H9 (cell line): ENCODE data around the gene FAM53C. TPM values are rescaled to one million over a fixed set of nuclear protein-coding genes. Genes with fewer than 3 reads are reported as not detected.

ENCODE experiments used
- DNase-seq: peaks from one replicate; pipeline ENCODE4 v3.0.0-alpha.2; 2017
- H2AFZ ChIP-seq: one replicate; pipeline ENCODE4 v1.6.1; 2013; ENCODE audit warnings: mild to moderate bottlenecking, low read length, control low read depth, moderate library complexity
- H2AK5ac ChIP-seq: 2 replicates; pipeline ENCODE4 v1.6.1; 2013; ENCODE audit warnings: low read length, control low read depth, mixed read lengths; ENCODE audit not compliant: insufficient read length
- H2BK120ac ChIP-seq: one replicate; pipeline ENCODE4 v1.6.1; 2013; ENCODE audit warnings: low read depth, mild to moderate bottlenecking, low read length, control low read depth, inconsistent platforms; ENCODE audit not compliant: poor library complexity, severe bottlenecking
- H2BK12ac ChIP-seq: 2 replicates; pipeline ENCODE4 v1.6.1; 2013; ENCODE audit warnings: low read length, control low read depth, mixed read lengths, low read depth; ENCODE audit not compliant: insufficient read length
- H2BK15ac ChIP-seq: 2 replicates; pipeline ENCODE4 v1.6.1; 2013; ENCODE audit warnings: low read depth, low read length, control low read depth
- H2BK20ac ChIP-seq: one replicate; pipeline ENCODE4 v1.6.1; 2013; ENCODE audit warnings: low read depth, mild to moderate bottlenecking, low read length, control low read depth, inconsistent platforms; ENCODE audit not compliant: poor library complexity, severe bottlenecking
- H2BK5ac ChIP-seq: 2 replicates; pipeline ENCODE4 v1.6.1; 2013; ENCODE audit warnings: low read length, control low read depth, mixed read lengths; ENCODE audit not compliant: insufficient read length
- H3K14ac ChIP-seq: 2 replicates; pipeline ENCODE4 v1.6.1; 2013; ENCODE audit warnings: low read length, control low read depth; ENCODE audit not compliant: insufficient read depth
- H3K18ac ChIP-seq: 2 replicates; pipeline ENCODE4 v1.6.1; 2013; ENCODE audit warnings: low read depth, mild to moderate bottlenecking, mixed read lengths, low read length, control low read depth; ENCODE audit not compliant: insufficient read length
- H3K23ac ChIP-seq: 2 replicates; pipeline ENCODE4 v1.6.1; 2013; ENCODE audit warnings: low read length, control low read depth, mixed read lengths, low read depth; ENCODE audit not compliant: insufficient read length
- H3K23me2 ChIP-seq: 2 replicates; pipeline ENCODE4 v1.6.1; 2013; ENCODE audit warnings: low read depth, mild to moderate bottlenecking, mixed read lengths, low read length, control low read depth; ENCODE audit not compliant: insufficient read length, poor library complexity, severe bottlenecking
- H3K27ac ChIP-seq: 2 replicates; pipeline ENCODE4 v1.5.1; 2013; ENCODE audit warnings: low read length, control low read depth, mixed read lengths, low read depth; ENCODE audit not compliant: insufficient read length
- H3K27me3 ChIP-seq: 2 replicates; pipeline ENCODE4 v1.6.1; 2013; ENCODE audit warnings: low read length, control low read depth, inconsistent platforms; ENCODE audit not compliant: insufficient read depth
- H3K4ac ChIP-seq: 2 replicates; pipeline ENCODE4 v1.6.1; 2013; ENCODE audit warnings: low read depth, mild to moderate bottlenecking, control low read depth, inconsistent platforms, low read length, moderate library complexity
- H3K4me1 ChIP-seq: 2 replicates; pipeline ENCODE4 v1.6.1; 2013; ENCODE audit warnings: low read length, control low read depth, inconsistent platforms; ENCODE audit not compliant: insufficient read depth
- H3K4me2 ChIP-seq: 2 replicates; pipeline ENCODE4 v1.6.1; 2013; ENCODE audit warnings: low read length, control low read depth, mixed read lengths; ENCODE audit not compliant: insufficient read length, insufficient read depth
- H3K56ac ChIP-seq: 2 replicates; pipeline ENCODE4 v1.6.1; 2013; ENCODE audit warnings: low read depth, mild to moderate bottlenecking, mixed read lengths, low read length, control low read depth; ENCODE audit not compliant: insufficient read length
- H3K79me1 ChIP-seq: 2 replicates; pipeline ENCODE4 v1.6.1; 2013; ENCODE audit warnings: low read depth, mild to moderate bottlenecking, moderate library complexity, low read length, control low read depth, inconsistent platforms; ENCODE audit not compliant: insufficient read depth, poor library complexity, severe bottlenecking
- H3K79me2 ChIP-seq: 2 replicates; pipeline ENCODE4 v1.6.1; 2013; ENCODE audit warnings: low read length, control low read depth, inconsistent platforms; ENCODE audit not compliant: insufficient read depth
- H3K9ac ChIP-seq: 2 replicates; pipeline ENCODE4 v1.6.1; 2013; ENCODE audit warnings: low read length, control low read depth, mixed read lengths; ENCODE audit not compliant: insufficient read length; ENCODE audit errors: extremely low read depth
- H3K9me3 ChIP-seq: one replicate; pipeline ENCODE4 v1.6.1; 2013; ENCODE audit warnings: low read depth, low read length, inconsistent platforms; ENCODE audit not compliant: control insufficient read depth
- H3T11ph ChIP-seq: one replicate; pipeline ENCODE4 v1.6.1; 2013; ENCODE audit warnings: mild to moderate bottlenecking, low read length, control low read depth, inconsistent platforms
- H4K20me1 ChIP-seq: one replicate; pipeline ENCODE4 v1.6.1; 2013; ENCODE audit not compliant: control insufficient read depth, insufficient read length, insufficient read depth
- H4K5ac ChIP-seq: 2 replicates; pipeline ENCODE4 v1.6.1; 2013; ENCODE audit warnings: low read depth, mild to moderate bottlenecking, mixed read lengths, low read length, control low read depth; ENCODE audit not compliant: insufficient read length
- H4K8ac ChIP-seq: replicated peaks from 2 replicates; pipeline ENCODE4 v1.6.1; 2013; ENCODE audit warnings: low read length, control low read depth, mixed read lengths, low read depth; ENCODE audit not compliant: insufficient read length
- H4K91ac ChIP-seq: 2 replicates; pipeline ENCODE4 v1.6.1; 2013; ENCODE audit warnings: low read depth, mild to moderate bottlenecking, moderate library complexity, mixed read lengths, low read length, control low read depth; ENCODE audit not compliant: insufficient read length
- H3K27ac Mint-ChIP-seq, 3 experiments: 2 replicates in 2 of 3; 3 replicates in 1 of 3; pipeline ENCODE4 v1.8.0; 2020 to 2021; ENCODE audit warnings: mixed read lengths in 3 of 3, mild to moderate bottlenecking in 1 of 3, moderate library complexity in 1 of 3
- H3K27me3 Mint-ChIP-seq: 2 replicates; pipeline ENCODE4 v1.8.0; 2021; ENCODE audit warnings: low read depth, mild to moderate bottlenecking, moderate library complexity, mixed read lengths
- H3K36me3 Mint-ChIP-seq, 3 experiments: 2 replicates in 2 of 3; 3 replicates in 1 of 3; pipeline ENCODE4 v1.8.0; 2020 to 2021; ENCODE audit warnings: low read depth in 3 of 3, mixed read lengths in 3 of 3; ENCODE audit not compliant: insufficient read depth in 1 of 3
- H3K4me1 Mint-ChIP-seq, 2 experiments: 2 replicates each; pipeline ENCODE4 v1.8.0; 2020; ENCODE audit warnings: mixed read lengths in 2 of 2
- H3K4me3 Mint-ChIP-seq, 2 experiments: 2 replicates in 1 of 2; 3 replicates in 1 of 2; pipeline ENCODE4 v1.8.0; 2020 to 2021; ENCODE audit warnings: mild to moderate bottlenecking in 2 of 2, mixed read lengths in 2 of 2, moderate library complexity in 1 of 2
- H3K9me3 Mint-ChIP-seq, 2 experiments: 2 replicates in 1 of 2; 3 replicates in 1 of 2; pipeline ENCODE4 v1.8.0; 2020; ENCODE audit warnings: mild to moderate bottlenecking in 2 of 2, mixed read lengths in 2 of 2, moderate library complexity in 1 of 2
- WGBS: extraction: QIAGEN DNeasy Blood & Tissue Kit; methylation state at CpG from one replicate; pipeline ENCODE4 v1.1.7; 2013; ENCODE audit warnings: missing lambda C conversion rate, low lambda C conversion rate, mixed read lengths; ENCODE audit not compliant: insufficient read length; ENCODE audit errors: extremely low coverage; 5-methylcytosine and 5-hydroxymethylcytosine counted together
- total RNA-seq: library from RNA; stranded (reverse); gene quantifications from 2 replicates; pipeline ENCODE4 v1.2.1, GENCODE V29; 2021
- TF ChIP-seq, protein P1 (sequence below): fragments of 200-600 bp; sonication (generic); conservative IDR thresholded peaks from 3 replicates; pipeline ENCODE4 v1.8.0; 2021; ENCODE audit warnings: antibody characterized with exemption, mild to moderate bottlenecking

FAM53C gene
- total RNA-seq, 1 experiment from 2014 or later: 59.6 TPM

- no peak overlapping the region for H2BK5ac ChIP-seq
- Mint-ChIP-seq H3K4me1 (peaks cover 6 to 10% of the 10 kb centered on the region in 2 experiments; a peak in 2 of 4 replicates), H3K9me3 (no peaks in the 10 kb centered on the region), H3K27me3 (no peaks in the 10 kb centered on the region), H3K4me3 (no peak overlapping the region), H3K27ac (peak overlapping the region in 2 of 3 experiments; percentile 56 to 80; a peak in 2 of 7 replicates), H3K36me3 (peaks cover 0 to 2% (median 0%) of the 10 kb centered on the region in 3 experiments; a peak in 2 of 7 replicates)
- H4K20me1 ChIP-seq: no peaks in the 10 kb centered on the region
- H3K27ac ChIP-seq: no peak overlapping the region
- TF ChIP-seq, protein P1, sequence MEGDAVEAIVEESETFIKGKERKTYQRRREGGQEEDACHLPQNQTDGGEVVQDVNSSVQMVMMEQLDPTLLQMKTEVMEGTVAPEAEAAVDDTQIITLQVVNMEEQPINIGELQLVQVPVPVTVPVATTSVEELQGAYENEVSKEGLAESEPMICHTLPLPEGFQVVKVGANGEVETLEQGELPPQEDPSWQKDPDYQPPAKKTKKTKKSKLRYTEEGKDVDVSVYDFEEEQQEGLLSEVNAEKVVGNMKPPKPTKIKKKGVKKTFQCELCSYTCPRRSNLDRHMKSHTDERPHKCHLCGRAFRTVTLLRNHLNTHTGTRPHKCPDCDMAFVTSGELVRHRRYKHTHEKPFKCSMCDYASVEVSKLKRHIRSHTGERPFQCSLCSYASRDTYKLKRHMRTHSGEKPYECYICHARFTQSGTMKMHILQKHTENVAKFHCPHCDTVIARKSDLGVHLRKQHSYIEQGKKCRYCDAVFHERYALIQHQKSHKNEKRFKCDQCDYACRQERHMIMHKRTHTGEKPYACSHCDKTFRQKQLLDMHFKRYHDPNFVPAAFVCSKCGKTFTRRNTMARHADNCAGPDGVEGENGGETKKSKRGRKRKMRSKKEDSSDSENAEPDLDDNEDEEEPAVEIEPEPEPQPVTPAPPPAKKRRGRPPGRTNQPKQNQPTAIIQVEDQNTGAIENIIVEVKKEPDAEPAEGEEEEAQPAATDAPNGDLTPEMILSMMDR: no peak
- H4K8ac ChIP-seq: no peak overlapping the region
- H3K14ac ChIP-seq: no peak overlapping the region
- H3K23me2 ChIP-seq: no peaks in the 10 kb centered on the region
- H3K4me2 ChIP-seq: no peak overlapping the region
- no peaks in the 10 kb centered on the region for H3K4me1 ChIP-seq
- H3K27me3 ChIP-seq: no peaks in the 10 kb centered on the region
- no peak overlapping the region for H3K9ac ChIP-seq
- H2AK5ac ChIP-seq: no peak overlapping the region
- no peak overlapping the region for H4K5ac ChIP-seq
- H2BK12ac ChIP-seq: no peak overlapping the region
- no peak overlapping the region for H3K18ac ChIP-seq
- peaks cover 8% of the 10 kb centered on the region for H3K79me1 ChIP-seq
- no peak overlapping the region for H2BK15ac ChIP-seq
- H4K91ac ChIP-seq: no peak overlapping the region
- H3K9me3 ChIP-seq: no peaks in the 10 kb centered on the region
- DNase-seq: no peak
- no peak overlapping the region for H3K23ac ChIP-seq
- no peak overlapping the region for H3K56ac ChIP-seq
- peaks cover 18% of the 10 kb centered on the region; the same call in 1 of the 2 replicates for H3K79me2 ChIP-seq
- no peak overlapping the region for H2BK120ac ChIP-seq
- no peak overlapping the region for H3T11ph ChIP-seq
- H3K4ac ChIP-seq: no peak overlapping the region
- H2AFZ ChIP-seq: no peak overlapping the region
- WGBS: no CpG with 5 or more reads among the region's 1 CpG
- no peak overlapping the region for H2BK20ac ChIP-seq
These were observed 22.9 kb downstream of the FAM53C start for GRCh38 chr5:138360941-138361452.
